Measurements from ENCODE around the gene FGG. TPM values are rescaled to one million over a fixed set of nuclear protein-coding genes. Genes with fewer than 3 reads are reported as not detected.

The FGG gene
- total and polyA plus RNA-seq, 2 of the 13 experiments (the other 11 are each of a cell fraction or from before 2014, with no cell fraction given): 1,037 to 2,423 TPM

DNA sequence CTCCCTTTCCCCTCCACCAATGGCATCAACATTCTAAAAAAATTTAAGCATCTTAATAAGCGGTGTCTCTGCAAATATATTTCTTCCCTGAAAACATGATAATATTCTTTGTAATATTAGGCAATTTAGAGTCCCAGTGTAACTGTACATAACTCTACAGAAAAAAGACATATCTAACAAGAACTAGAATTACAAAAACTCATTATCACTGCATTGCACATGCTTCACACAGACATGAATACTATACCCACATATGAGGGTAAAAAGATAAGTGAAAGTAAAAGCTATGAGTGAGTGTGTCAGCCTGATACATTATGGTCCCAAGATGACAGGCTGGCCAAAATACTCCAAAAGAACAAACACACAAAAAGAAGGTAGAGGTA lies 52.0 kb downstream of the FGG start (continued):
- TF ChIP-seq FOXJ3 (CRISPR knock-in tag; IDR thresholded peaks at IDR 0.05; ENCODE audit: borderline replicate concordance) (peak; percentile 73; the same call in 1 of the 2 replicates), CEBPG (CRISPR knock-in tag; IDR thresholded peaks at IDR 0.05) (no peak), SMC3 (IDR thresholded peaks at IDR 0.05; ENCODE audit: low read length) (no peak), ZNF543 (CRISPR knock-in tag; IDR thresholded peaks at IDR 0.05) (no peak), BRD4 (CRISPR knock-in tag; IDR thresholded peaks at IDR 0.05) (no peak), ASH2L (IDR thresholded peaks at IDR 0.05; ENCODE audit: insufficient read length, low read depth, low read length) (peak; percentile 60), HNF4G (IDR thresholded peaks at IDR 0.05; ENCODE audit: borderline replicate concordance, low read depth, low read length) (no peak), HNF4G (CRISPR knock-in tag; IDR thresholded peaks at IDR 0.05; ENCODE audit: borderline replicate concordance, low read depth) (0 out of 2 replicates have a peak, but pooled peaks have one; percentile 1), FOXC1 (CRISPR knock-in tag; IDR thresholded peaks at IDR 0.05; ENCODE audit: borderline replicate concordance) (no peak), PATZ1 (CRISPR knock-in tag; IDR thresholded peaks at IDR 0.05) (no peak), SMARCC2 (IDR thresholded peaks at IDR 0.05) (no peak), ONECUT2 (CRISPR knock-in tag; IDR thresholded peaks at IDR 0.05) (no peak), NCOA5 (CRISPR knock-in tag; IDR thresholded peaks at IDR 0.05) (0 out of 2 replicates have a peak, but pooled peaks have one; percentile 3), SP2 (CRISPR knock-in tag; IDR thresholded peaks at IDR 0.05) (no peak), SRY (CRISPR knock-in tag; IDR thresholded peaks at IDR 0.05) (no peak), CREB1 (IDR thresholded peaks at IDR 0.05) (no peak), CREB1 (CRISPR knock-in tag; IDR thresholded peaks at IDR 0.05) (0 out of 2 replicates have a peak, but pooled peaks have one; percentile 3), KMT2B (CRISPR knock-in tag; IDR thresholded peaks at IDR 0.05) (0 out of 2 replicates have a peak, but pooled peaks have one; percentile 18), MIER3 (CRISPR knock-in tag; IDR thresholded peaks at IDR 0.05; ENCODE audit: borderline replicate concordance) (peak; percentile 10), ZSCAN20 (CRISPR knock-in tag; IDR thresholded peaks at IDR 0.05; ENCODE audit: borderline replicate concordance) (no peak), MBNL3 (CRISPR knock-in tag; conservative IDR thresholded peaks at IDR 0.05) (no peak), RFXANK (CRISPR knock-in tag; IDR thresholded peaks at IDR 0.05) (no peak), ARID2 (CRISPR knock-in tag; IDR thresholded peaks at IDR 0.05; ENCODE audit: borderline replicate concordance) (0 out of 2 replicates have a peak, but pooled peaks have one; percentile 31)
- TF ChIP-seq, protein P1, sequence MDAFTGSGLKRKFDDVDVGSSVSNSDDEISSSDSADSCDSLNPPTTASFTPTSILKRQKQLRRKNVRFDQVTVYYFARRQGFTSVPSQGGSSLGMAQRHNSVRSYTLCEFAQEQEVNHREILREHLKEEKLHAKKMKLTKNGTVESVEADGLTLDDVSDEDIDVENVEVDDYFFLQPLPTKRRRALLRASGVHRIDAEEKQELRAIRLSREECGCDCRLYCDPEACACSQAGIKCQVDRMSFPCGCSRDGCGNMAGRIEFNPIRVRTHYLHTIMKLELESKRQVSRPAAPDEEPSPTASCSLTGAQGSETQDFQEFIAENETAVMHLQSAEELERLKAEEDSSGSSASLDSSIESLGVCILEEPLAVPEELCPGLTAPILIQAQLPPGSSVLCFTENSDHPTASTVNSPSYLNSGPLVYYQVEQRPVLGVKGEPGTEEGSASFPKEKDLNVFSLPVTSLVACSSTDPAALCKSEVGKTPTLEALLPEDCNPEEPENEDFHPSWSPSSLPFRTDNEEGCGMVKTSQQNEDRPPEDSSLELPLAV (CRISPR knock-in tag; conservative IDR thresholded peaks at IDR 0.05; ENCODE audit: low read depth): no peak
- TF ChIP-seq, protein P2, sequence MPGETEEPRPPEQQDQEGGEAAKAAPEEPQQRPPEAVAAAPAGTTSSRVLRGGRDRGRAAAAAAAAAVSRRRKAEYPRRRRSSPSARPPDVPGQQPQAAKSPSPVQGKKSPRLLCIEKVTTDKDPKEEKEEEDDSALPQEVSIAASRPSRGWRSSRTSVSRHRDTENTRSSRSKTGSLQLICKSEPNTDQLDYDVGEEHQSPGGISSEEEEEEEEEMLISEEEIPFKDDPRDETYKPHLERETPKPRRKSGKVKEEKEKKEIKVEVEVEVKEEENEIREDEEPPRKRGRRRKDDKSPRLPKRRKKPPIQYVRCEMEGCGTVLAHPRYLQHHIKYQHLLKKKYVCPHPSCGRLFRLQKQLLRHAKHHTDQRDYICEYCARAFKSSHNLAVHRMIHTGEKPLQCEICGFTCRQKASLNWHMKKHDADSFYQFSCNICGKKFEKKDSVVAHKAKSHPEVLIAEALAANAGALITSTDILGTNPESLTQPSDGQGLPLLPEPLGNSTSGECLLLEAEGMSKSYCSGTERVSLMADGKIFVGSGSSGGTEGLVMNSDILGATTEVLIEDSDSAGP (CRISPR knock-in tag; IDR thresholded peaks at IDR 0.05; ENCODE audit: borderline replicate concordance): no peak

All from HepG2 (cell line).